ENCODE data around the gene CLIC3.

CLIC3 gene

DNA sequence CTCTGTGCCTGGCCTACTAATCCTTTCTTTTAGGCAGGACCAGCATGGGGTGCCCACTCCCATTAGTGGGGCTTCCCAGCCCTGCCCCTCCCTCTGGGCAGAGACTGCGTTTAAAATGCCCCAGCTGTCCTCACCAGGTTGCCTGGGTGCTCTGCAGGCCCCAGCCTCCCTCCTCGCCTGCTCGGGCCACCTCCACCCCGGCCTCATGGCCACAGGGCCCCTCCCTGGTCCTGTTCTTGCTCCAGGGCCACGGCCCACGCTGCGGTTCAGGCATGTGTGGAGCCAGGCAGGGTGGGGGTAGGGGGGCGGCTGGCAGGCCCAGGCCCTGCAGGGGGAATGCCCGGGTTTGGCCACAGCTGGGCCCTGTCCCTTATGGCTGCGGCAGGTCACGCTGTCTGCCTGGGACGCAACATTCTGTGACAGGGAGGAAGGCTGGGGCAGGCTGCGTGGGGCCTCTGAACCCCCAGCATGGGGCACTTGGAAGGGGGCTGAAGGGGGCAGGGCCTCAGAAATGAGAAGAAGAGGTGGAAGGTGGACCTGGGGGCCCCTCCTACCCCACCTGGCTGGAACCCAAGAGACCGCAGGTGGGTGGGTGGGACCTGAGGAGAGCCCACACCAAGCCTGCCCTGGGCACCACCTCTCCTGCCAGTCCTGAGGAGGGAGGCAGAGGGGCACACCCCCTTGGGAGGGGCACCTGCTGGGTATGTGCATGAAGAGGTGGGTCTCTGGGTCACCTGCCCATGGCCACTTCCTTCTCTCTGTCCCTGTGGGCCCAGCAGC lies 44.6 kb downstream of the CLIC3 start, which contains the start of gene LCN12:
LCN12 (plus strand) TSS at position 733 of the 780 bp plus-strand sequence. CDS start 55 bp downstream, outside the sequence.
- DNase-seq (ENCODE audit: low spot score): no peak

GRCh38 chr9:136950656-136951276 lies 45.6 kb downstream of the CLIC3 start:
- DNase-seq (ENCODE audit: low spot score): no peak

DNA sequence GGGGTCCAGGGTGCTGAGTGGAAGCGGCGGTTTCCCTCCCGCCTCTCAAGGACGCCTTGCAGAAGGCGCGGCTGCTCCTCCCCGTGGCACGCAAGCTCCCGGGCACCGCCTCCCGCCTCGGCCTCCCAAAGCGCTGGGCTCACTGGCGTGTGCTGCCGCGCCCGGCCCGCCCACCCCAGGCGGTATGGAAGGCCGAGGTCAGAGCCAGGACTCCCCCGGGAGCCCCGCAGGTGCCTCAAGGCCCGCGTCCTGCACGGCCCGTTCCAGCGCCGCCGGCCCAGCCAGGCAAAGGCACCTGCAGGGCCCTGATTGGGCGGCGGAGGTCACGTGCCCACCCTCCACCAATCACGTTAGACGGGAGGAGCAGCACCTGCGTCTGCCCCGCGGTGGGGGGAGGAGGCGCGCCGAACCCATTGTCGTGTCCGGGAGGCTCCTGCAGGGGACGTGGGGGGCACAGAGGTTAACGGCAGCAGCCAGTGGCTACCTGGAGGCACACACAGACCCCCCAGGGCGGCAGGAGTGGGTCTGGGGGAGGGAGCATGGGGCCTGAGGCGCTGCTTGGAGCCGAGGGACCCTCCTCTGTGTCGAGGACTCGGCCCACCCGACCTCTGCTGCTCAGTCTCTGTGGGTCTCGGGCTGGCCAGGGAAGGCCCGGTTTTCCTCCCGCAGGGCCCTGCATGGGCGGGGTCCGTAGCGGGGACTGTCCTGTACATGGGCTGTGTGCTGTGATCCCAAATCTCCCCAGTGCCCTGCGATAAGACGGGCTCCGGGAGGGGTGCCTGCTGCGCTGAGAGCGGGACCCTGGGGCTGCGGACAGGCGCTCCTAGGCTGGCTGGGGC lies 46.3 kb downstream of the CLIC3 start:
- peak; percentile 97 for DNase-seq (ENCODE audit: low spot score)

DNA sequence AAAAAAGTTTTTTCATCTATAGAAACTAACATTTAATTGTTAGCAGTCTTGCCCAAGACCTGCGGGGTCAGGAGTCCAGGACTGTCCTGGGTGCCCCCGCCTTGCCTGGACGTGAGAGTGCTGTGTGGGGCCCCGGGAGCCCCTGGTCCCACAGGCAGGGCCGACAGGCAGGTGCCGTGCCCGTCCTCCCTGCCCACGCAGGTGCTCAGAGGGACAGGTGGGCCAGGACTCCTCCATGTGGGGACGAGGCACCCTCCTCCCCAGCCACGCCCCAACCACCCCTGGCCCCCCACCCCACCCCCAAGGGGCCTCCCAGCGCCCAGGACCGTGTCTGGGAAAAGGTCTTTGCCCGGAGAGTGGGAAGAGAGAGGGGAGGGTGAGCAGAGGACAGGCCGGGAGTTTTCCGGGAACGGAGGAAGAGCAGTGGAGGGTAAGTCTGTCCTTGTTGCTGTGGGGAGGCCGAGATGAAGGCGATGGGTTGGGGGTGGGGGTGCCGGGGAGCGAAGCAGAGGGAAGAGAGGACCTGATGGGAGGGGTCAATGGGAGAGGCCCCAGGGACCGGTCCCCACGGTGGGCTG lies 47.0 kb downstream of the CLIC3 start:
- no peak for DNase-seq (ENCODE audit: low spot score)

- DNase-seq (ENCODE audit: low spot score): peak; percentile 78
These were observed 48.3 kb downstream of the CLIC3 start for GRCh38 chr9:136947955-136948510.

DNA sequence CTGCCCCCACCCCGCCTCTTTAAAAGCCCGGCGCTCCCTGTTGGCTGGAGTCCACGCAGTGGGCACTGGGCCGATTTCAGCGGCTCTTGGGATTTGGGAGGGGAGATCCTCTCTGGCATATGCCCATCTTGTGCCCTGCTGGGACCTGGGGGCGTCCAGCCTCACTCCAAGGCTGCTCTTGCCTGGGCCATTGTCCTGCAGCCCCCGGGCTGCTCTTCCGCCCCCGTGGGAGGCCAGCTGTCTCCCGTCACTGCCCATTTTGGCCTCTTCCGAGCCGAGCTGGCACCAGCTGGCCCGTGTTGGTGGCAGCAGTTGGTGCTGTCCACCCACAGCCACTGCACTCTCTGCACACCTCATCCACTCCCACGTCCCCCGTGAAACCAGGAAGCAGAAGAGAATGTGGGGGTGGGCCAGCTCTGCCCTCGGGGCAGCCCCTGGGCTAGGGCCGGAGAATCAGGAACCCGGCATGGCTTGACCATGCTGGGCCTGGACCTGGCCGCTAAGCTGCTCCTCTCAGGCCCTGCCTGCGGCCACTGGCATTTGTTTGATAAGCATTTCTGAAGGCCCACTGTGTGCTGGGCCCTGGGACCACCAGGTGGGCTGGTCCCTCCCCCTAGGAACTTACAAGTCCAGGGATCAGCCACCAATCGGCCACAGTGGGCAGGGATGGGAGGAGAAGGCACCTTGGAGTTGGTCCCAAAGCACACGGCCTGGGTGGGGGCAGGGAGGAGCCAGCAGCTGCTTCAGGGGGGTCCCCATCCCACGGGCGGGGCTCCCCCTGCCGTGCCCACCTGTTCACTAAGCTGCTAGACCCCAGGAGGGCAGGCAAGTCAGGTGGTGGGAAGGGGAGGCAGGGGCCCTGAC lies 49.1 kb downstream of the CLIC3 start:
- DNase-seq (ENCODE audit: low spot score): no peak

DNA sequence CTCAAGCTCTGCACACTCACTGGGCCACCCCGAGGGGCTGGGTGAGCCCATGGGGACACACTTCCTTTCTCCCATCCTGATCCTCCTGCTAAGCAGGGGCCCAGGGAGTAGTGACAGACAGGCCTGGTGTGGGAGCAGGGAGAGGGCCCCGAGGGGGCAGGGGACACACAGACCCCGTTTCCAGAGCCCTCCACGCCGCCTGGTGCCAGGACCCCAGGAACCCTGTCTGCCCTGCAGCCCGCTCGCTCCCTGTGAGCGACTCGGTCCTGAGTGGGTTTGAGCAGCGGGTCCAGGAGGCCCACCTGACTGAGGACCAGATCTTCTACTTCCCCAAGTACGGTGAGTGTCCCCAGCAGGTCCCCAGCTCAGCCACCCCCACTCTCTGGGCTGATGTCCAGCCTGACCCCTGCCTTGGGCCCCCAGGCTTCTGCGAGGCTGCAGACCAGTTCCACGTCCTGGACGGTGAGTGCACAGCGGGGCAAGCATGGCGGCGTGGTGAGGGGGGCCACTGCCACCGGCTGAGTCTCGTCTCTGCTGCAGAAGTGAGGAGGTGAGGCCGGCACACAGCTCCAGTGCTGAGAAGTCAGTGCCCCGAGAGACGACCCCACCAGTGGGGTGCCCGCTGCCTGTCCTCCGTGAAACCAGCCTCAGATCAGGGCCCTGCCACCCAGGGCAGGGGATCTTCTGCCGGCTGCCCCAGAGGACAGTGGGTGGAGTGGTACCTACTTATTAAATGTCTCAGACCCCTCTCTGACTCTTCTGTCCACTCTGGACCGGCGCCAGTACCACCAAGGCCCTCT lies 49.9 kb downstream of the CLIC3 start:
- no peak for DNase-seq (ENCODE audit: low spot score)

DNA sequence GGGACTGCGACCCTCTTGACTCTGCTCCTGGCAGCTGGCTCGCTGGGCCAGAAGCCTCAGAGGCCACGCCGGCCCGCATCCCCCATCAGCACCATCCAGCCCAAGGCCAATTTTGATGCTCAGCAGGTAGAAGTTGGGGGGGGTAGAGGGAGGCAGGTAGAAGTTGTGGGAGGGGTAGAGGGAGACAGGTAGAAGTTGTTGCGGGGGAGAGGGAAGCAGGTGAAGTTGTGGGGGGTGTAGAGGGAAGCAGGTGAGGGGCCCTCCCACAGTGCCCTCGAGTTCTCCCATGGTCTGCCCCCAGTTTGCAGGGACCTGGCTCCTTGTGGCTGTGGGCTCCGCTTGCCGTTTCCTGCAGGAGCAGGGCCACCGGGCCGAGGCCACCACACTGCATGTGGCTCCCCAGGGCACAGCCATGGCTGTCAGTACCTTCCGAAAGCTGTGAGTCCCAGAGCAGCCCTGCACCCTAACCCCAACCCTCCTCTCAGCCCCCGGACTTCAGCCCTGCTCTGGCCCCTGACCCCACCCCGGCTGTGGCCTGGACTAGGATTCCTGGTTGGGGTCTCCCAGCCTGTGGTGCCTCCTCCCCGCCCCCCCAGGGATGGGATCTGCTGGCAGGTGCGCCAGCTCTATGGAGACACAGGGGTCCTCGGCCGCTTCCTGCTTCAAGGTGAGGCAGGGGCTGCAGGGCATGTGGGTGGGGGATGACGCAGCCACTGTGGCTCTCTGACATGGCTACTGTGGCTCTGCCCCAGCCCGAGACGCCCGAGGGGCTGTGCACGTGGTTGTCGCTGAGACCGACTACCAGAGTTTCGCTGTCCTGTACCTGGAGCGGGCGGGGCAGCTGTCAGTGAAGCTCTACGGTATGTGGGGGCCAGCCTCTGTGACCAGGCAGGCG lies 50.8 kb downstream of the CLIC3 start:
- no peak for DNase-seq (ENCODE audit: low spot score)

All from ecto neural progenitor cell (in vitro differentiated cells).